ENCODE measurements around the gene GATA1.
"Not testable (repeated sequence)": the region's sequence is repeated elsewhere in the genome, so short reads cannot be mapped to it uniquely, and the experiment has no call there.

The GATA1 gene

GRCh38 chrX:48815266-48815665 lies 28.9 kb downstream of the GATA1 start:
- DNase-seq (ENCODE audit: low spot score), result no peak

- DNase-seq (ENCODE audit: low spot score), result no peak
Observed at GRCh38 chrX:48816014-48816810, 29.8 kb downstream of the GATA1 start.

GRCh38 chrX:48818098-48818497 lies 31.7 kb downstream of the GATA1 start:
- no peak for DNase-seq (ENCODE audit: low spot score)

- DNase-seq (ENCODE audit: low spot score), result no peak
Observed at GRCh38 chrX:48818866-48819265, 32.5 kb downstream of the GATA1 start.

- not testable (repeated sequence) for DNase-seq (ENCODE audit: low spot score)
Observed at GRCh38 chrX:48819394-48819793, 33.0 kb downstream of the GATA1 start.

- no peak for DNase-seq (ENCODE audit: low spot score)
Observed at GRCh38 chrX:48823053-48823452, 36.7 kb downstream of the GATA1 start.

- no peak for DNase-seq (ENCODE audit: low spot score)
Observed at GRCh38 chrX:48824066-48824465, 37.7 kb downstream of the GATA1 start.

GRCh38 chrX:48826135-48826875 lies 39.9 kb downstream of the GATA1 start, which contains the start of gene ERAS:
ERAS (plus strand) TSS chrX:48826513; CDS start chrX:48829124, 2,611 bp downstream.
- no peak for DNase-seq (ENCODE audit: low spot score)

- no peak for DNase-seq (ENCODE audit: low spot score)
Observed at GRCh38 chrX:48826876-48827653, 40.7 kb downstream of the GATA1 start.

GRCh38 chrX:48827654-48827968 lies 41.2 kb downstream of the GATA1 start:
- no peak for DNase-seq (ENCODE audit: low spot score)

GRCh38 chrX:48829016-48829735 lies 42.8 kb downstream of the GATA1 start:
- DNase-seq (ENCODE audit: low spot score), result no peak

- DNase-seq (ENCODE audit: low spot score), result no peak
Observed at GRCh38 chrX:48831136-48831908, 44.9 kb downstream of the GATA1 start.

GRCh38 chrX:48831909-48832291 lies 45.5 kb downstream of the GATA1 start:
- DNase-seq (ENCODE audit: low spot score), result no peak

- no peak for DNase-seq (ENCODE audit: low spot score)
Observed at GRCh38 chrX:48833542-48834138, 47.2 kb downstream of the GATA1 start.

GRCh38 chrX:48834383-48834709 lies 48.0 kb downstream of the GATA1 start:
- peak; percentile 4 for DNase-seq (ENCODE audit: low spot score)

GRCh38 chrX:48835524-48836329 lies 49.3 kb downstream of the GATA1 start, which contains the start of gene PCSK1N:
PCSK1N (minus strand) TSS chrX:48835610; CDS start chrX:48835532, 78 bp downstream.
- DNase-seq (ENCODE audit: low spot score), result peak; percentile 26

- DNase-seq (ENCODE audit: low spot score), result no peak
Observed at GRCh38 chrX:48839686-48840085, 53.3 kb downstream of the GATA1 start.

All from Ammon's horn (tissue), 1 donor.